ENCODE data around the gene CLCN6.

DNA sequence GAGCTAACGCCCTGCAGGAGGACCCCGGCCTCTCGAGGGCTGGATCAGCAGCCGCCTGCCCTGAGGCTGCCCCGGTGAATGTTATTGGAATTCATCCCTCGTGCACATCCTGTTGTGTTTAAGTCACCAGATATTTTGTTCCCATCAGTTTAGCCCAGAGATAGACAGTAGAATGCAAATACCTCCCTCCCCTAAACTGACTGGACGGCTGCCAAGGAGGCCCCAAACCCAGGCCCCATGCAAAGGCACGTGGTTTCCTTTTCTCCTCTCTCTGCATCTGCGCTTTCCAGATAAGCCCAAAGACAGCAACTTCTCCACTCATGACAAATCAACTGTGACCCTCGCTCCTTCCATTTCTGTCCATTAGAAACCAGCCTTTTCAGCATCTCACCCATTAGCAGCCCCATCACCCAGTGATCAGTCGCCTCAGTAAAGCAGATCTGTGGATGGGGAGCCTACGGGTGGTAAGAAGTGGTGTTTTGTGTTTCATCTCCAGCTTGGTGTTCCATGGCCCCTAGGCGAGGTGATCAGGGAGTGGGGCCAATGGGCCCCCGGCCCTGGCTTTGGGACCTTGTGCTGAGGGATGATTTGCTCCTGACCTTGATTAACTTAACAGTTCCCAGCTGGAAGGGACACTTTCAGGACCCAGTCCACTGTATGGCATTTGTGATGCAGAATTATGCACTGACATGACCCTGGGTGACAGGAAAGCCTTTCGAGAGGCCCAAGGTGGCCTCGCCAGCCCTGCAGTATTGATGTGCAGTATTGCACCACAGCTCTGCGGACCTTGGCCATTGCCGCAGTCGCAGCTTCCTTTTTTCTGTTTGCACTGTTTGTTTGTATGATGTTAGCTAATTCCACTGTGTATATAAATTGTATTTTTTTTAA is 36.4 kb downstream of the CLCN6 start:
- TF ChIP-seq GATA1 (IDR thresholded peaks at IDR 0.05; ENCODE audit: low read depth, low read length) (peak; percentile 67), POLR2A (IDR thresholded peaks at IDR 0.05; ENCODE audit: low read length) (peak; percentile 49)
